GM21723 (cell line): ENCODE results near the gene R3HDM4.
"Not testable (repeated sequence)": the region's sequence is repeated elsewhere in the genome, so short reads cannot be mapped to it uniquely, and the experiment has no call there.

Source experiments
- ATAC-seq: cut with Tn5 transposase; IDR thresholded peaks from one replicate; pipeline ENCODE4 v1.9.1; 2021; ENCODE audit warnings: mild to moderate bottlenecking, moderate library complexity; ENCODE audit not compliant: unreplicated experiment

R3HDM4 gene

GRCh38 chr19:896434-896833 is 16.6 kb downstream of the R3HDM4 start:
- no peak for ATAC-seq

- ATAC-seq: peak; percentile 81
Observed at GRCh38 chr19:892894-893689, 19.9 kb downstream of the R3HDM4 start, which contains the start of the genes MED16 and RNU6-9. TSS of gene MED16 (minus strand) at chr19:893187. CDS start at chr19:891131, 2,056 bp downstream. TSS of gene RNU6-9 (plus strand) at chr19:893484.

- no peak for ATAC-seq
Observed at GRCh38 chr19:892243-892893, 20.7 kb downstream of the R3HDM4 start.

DNA sequence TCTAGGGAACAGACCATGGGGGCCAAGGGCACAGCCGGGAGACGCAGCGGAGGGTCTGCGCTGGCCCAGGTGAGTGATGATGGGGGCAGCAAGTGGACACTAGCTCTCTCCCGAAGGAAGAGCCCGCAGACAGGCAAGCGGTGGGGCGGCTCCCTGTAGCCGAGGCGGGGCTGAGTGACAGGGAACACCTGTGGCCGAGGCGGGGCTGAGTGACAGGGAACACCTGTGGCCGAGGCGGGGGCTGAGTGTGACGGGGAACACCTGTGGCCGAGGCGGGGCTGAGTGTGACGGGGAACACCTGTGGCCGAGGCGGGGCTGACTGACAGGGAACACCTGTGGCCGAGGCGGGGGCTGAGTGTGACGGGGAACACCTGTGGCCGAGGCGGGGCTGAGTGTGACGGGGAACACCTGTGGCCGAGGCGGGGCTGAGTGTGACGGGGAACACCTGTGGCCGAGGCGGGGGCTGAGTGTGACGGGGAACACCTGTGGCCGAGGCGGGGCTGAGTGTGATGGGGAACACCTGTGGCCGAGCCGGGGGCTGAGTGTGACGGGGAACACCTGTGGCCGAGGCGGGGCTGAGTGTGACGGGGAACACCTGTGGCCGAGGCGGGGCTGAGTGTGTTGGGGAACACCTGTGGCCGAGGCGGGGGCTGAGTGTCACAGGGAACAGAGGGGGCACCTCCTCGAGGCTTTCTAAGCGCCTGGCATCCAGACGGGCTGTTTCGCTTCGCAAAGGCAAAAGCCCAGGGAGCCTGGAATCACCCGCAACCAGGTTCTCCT is 21.4 kb downstream of the R3HDM4 start:
- not testable (repeated sequence) for ATAC-seq

DNA sequence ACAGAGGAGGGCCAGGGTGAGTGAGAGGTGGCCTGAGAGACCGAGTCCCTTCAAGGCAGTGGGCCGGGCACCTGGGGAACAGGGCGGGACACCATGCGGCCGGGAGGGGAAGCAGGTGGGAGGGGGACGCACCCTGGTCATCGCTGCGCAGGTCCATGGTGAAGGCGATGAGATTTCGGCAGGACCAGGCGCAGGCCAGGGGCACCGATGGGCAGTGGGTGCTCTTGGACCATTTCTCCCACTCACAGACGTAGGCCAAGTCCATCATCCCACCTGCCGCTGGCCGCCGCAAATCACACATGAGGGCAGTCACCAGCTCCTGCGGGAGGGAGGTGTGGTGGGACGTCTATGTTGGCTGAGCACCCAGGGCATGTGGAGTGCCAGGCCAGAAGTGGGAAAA is 22.2 kb downstream of the R3HDM4 start:
- no peak for ATAC-seq

DNA sequence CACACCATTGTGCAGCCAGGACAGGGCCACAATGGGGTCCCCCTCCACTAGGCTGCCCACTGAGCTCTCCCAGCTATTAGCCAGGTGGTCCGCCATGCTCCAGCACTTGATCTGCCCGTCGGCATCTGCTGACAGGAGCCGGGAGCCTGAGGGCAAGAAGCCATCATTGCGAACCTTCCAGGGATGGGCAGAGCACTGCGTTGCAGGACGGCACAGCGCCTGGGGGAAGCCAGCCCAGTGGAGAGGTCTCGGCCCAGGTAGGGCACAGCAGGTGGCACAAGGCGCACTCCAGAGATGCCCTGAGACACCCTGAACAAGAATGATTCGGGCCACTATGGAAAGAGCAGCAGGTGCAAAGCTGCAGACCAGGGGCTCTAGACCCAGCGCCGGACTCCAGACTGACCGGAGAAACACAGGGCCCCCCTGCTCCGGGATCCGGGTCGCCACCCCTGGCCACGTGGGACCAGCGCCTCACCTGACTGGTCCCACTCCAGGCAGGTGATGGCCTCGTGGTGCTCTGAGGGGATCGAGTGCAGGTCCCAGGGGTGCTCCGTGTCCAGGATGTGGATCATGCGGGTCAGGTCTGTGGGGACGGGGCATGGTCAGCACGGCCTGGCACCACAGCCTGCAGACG is 23.2 kb downstream of the R3HDM4 start:
- no peak for ATAC-seq

DNA sequence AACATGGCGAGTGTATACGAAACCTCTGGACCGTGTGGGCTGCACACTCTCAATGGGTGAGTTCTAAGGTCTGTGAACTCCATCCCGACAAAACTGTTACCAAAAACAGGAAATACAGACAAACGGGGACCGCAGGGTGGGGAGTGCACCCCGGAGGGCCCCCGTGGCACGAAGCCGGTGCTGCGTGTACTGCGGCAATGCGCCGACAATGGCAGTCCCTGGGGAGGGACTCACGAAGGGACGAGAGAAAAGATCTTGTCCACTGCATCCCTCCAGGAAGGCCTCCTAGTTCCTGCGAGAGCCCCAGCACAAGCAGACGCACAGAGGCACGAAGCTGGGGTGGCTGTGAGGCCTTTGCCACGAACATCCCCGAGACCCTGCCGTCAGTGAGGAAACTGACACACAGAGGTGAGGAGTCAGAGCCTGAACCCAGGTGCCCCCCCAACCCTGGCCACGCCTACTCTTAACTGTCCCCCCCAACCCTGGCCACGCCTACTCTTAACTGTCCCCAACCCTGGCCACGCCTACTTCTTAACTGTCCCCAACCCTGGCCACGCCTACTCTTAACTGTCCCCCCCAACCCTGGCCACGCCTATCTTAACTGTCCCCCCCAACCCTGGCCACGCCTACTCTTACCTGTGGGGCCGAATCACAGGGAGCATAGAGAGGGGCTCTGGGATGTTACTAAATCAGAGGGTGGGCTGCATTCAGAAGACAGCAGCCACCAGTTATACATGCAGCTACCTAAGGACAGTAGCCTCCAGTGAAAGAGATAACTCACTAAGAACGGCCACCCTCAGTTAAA is 24.2 kb downstream of the R3HDM4 start:
- no peak for ATAC-seq

- no peak for ATAC-seq
Observed at GRCh38 chr19:887599-887998, 25.4 kb downstream of the R3HDM4 start.

GRCh38 chr19:887072-887471 is 25.9 kb downstream of the R3HDM4 start:
- no peak for ATAC-seq

GRCh38 chr19:885536-886224 is 27.3 kb downstream of the R3HDM4 start:
- ATAC-seq: no peak

GRCh38 chr19:884420-885211 is 28.4 kb downstream of the R3HDM4 start:
- no peak for ATAC-seq

DNA sequence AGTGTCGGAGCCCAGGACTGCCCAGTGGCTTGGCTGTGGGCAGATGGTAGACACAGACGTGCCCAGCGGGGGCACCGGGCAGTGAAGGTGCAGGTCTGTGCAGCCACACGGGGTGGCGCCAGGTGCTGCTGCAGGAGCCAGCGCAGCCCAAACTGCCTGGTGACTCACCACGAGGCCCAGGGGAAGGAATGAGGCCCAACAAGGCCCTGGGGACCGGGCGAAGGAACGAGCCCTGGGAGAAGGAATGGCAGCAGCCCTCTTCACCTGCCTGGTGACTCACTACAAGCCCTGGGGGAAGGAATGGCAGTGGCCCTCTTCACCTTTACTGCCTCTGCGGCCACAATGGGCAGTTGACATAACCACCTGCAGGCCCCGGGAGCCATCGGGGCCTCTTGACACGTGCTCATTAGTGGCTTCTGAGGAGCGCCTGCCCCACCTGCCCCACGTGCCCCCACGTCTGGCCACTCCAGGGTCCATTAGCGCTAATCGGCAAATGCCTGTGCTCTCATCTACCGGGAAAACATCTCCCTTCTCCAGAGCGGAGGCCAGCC is 29.3 kb downstream of the R3HDM4 start:
- no peak for ATAC-seq

DNA sequence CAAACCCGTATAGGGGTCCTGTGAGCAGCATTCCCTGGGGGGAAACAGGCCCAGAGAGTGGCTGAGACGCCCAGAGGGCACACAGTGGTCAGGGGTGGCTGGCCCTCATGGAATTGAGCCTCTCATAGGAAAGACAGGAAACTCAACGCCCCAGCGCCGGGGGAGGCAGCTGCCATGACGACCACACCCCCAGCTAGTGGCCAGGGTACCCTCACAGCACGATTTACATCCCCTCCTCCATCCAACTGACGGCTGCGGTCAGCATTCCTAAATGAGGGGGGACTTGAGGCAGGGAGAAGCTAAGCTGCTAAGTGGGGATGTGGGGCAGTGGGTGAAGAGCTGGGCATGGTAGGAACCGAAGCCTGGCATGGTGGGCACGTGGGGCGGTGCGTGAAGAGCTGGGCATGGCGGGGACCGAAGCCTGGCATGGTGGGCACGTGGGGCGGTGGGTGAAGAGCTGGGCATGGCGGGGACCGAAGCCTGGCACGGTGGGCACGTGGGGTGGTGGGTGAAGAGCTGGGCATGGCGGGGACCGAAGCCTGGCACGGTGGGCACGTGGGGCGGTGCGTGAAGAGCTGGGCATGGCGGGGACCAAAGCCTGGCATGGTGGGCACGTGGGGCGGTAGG is 30.0 kb downstream of the R3HDM4 start:
- ATAC-seq: no peak

DNA sequence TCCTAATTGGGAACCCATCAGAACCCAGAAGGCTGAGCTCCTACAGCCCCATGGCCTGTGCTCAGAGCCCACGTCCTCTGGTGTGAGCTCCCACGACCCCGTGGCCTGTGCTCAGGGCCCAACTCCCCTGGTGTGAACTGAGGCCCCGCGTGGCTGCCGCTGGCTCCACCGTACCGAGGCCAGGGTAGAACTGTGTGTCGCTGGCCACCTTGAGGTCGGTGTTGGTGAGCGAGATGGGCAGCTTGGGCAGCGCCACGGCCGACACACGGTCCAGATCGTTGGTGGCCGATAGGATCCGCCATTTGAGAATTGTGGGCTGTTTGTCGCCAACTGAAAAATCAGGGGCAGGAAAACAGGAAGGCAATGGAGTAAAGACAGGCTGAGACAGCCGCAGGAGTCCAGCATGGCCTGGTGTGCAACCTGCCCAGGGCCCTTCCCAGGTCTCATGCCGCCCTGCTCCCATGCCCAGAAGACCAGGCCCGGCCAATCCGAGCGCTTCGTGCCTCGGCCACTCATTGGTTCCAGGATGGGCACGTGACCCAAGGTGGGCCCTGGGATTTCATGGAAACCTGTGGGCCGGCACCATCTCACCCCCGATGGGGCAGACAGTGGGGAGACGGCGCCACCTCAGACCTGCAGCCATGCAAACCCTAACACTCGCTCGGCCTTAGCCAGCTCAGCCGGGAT is 31.5 kb downstream of the R3HDM4 start:
- ATAC-seq: no peak

- ATAC-seq: no peak
Observed at GRCh38 chr19:879711-880438, 33.1 kb downstream of the R3HDM4 start.

DNA sequence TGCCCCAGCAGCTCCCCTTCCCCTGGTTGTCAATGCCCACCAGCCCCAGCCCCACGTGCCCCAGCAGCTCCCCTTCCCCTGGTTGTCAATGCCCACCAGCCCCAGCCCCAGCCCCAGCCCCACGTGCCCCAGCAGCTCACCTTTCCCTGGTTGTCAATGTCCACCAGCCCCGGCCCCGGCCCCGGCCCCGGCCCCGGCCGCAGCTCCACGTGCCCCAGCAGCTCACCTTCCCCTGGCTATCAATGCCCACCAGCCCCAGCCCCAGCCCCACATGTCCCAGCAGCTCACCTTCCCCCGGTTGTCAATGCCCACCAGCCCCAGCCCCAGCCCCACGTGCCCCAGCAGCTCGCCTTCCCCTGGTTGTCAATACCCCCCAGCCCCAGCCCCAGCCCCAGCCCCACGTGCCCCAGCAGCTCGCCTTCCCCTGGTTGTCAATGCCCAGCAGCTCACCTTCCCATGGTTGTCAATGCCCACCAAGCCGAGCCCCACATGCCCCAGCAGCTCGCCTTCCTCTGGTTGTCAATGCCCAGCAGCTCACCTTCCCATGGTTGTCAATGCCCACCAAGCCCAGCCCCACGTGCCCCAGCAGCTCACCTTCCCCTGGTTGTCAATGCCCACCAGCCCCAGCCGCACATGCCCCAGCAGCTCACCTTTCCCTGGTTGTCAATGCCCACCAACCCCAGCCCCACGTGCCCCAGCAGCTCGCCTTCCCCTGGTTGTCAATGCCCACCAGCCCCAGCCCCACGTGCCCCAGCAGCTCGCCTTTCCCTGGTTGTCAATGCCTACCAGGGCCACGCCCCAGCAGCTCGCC is 34.1 kb downstream of the R3HDM4 start:
- not testable (repeated sequence) for ATAC-seq
